CD1c-positive myeloid dendritic cell (primary cell): ENCODE data around the gene TARP.

Experiments
- DNase-seq: peaks from one replicate; pipeline ENCODE4 v3.0.0-alpha.2; 2016; ENCODE audit errors: extremely low spot score

The TARP gene

DNA sequence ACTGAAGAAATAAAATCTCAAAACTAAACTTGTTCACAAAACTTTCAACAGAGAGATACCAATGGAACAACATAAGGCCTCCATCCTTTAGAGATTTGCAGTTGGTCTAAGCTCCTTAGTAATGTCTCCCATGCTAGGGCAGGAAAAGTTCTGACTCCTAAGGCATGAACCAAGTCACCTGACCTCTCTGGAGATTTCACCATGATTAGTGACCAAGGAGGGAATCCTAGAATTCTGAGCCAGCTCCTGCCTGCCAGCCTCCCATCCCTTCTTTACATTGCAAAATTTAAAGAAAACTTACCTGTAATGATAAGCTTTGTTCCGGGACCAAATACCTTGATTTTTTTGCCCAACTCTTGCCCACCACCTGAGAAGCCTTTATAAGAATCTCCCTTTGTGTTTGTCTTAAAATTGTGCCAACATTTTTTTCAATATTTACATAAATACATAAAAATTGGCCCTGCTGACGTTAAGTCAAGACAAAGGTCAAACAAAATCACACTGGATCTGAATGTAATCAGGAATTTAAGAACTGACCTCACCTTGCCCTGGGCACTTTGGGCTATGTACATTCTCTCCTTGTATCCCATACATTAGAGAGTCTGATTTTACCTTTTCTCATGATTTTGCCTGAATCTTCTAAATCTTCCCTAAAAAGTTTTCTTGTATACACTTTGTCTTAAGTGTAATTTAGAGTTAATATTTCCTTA, at the start of gene TARP:
Gene TARP, minus strand, starts transcription at position 351 of the 710 bp plus-strand sequence.
- DNase-seq = no peak

DNA sequence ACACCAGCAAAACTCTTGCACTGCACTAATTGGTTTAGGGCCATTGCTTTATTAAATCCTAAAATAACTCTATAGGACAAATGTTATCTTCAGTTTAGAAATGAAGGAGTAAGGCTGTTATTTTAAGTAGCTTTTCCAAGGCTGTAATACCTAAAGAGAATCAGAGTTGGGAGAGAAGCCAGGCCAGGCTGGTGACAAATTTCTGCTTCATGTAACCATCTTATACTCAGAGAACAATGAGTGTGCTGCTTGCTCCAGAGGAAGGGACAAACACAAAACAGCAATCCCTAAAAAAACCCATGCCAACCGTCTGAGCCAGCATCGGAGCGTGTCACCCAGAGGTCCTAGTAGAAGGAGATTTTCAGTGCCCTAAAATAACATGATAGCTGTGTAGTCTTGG, 49.7 kb upstream of the TARP start:
- no peak for DNase-seq

DNA sequence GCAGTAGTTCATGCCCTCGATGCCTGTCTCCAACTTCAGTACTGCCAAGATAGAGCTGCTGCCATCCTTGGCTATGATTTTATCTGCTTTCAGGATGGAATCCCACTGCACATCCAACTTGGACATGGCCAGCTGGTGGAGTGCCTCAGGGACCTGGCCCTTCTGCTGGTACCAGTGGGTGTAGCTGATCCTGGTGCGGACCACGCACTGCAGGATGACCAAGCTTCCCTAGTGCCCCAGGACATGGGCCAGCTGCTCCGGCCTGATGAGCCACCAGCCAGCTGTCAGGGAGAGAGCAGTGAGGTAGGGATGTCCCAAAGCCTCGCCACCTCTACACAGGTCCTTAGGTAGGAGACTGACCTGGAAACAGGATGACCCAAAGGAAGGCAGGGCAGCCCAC, 49.0 kb upstream of the TARP start:
- no peak for DNase-seq

DNA sequence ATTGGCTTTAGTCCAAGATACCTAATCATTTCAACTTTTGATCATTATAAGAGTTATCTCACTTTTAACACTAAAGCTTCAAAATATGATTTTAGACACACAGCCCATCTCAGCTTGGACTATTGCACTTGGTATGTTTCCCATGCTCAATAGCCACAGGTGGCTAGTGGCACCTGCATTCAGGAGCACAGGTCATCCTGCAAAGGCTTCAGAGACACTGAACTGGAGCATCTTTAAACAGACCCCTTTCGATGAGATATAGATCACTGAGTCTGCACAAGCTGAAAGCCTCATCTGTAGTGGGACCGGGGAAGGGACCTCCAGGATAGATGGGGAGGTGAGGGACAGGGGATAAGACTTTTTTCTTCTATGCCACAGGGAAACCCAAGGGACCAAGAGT, 48.5 kb upstream of the TARP start:
- DNase-seq = no peak

DNA sequence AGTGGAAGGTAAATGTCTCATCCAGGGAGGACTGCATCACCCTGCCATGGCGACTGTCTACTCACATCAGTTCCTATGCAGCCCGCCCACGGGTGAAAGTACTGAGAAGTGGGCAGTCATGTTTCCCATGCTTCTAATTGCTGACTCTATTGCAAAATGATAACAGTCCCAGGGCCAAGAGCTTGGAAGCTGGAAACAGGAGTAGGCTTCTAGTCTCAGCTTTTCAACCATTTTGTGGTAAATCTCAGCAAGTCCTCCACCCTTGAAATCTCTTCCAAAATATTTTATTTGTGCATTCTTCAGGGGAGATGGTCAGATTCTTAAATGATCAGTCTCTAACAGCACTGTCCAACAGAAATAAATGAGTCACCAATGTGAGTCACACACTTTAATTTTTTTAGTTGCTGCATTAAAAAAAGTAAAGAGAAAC, 48.1 kb upstream of the TARP start:
- DNase-seq = peak; percentile 91

DNA sequence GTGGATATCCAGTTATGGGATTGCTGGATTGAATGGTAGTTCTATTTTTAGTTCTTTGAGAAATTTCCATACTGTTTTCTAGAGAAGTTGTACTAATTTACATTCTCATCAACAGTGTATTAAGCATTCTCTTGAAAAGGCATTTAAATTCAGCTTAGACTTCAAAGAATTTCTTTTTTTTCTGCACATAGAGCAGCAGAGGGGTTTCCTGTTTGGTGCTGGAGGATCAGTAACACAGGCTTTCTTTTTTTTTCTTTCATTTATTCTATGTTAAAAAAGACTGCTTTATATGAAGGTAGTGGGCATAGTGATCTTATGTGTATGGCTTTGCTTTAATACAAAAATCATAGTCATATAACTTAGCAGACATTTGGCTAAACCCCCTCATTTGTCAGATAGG, 47.6 kb upstream of the TARP start:
- DNase-seq = no peak

DNA sequence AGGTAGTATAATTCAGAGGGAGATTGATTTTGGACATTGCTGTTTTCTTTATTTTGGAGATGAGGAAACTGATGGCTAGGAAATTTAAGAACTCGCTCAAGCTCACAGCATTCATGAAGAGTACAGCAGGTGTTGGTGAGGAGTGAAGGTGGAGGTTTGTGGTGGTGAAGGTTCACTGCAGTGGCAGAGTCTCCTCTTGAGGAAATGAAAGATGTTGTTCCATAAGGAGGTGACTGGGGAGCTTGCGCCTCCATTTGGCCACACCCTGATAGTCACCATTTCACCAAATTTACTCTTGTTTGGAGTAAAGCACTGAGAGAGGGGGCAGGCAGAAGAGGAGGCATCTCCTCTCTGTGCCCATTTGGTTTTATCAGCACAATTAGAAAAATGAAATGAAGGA, 46.4 kb upstream of the TARP start:
- DNase-seq = no peak

DNA sequence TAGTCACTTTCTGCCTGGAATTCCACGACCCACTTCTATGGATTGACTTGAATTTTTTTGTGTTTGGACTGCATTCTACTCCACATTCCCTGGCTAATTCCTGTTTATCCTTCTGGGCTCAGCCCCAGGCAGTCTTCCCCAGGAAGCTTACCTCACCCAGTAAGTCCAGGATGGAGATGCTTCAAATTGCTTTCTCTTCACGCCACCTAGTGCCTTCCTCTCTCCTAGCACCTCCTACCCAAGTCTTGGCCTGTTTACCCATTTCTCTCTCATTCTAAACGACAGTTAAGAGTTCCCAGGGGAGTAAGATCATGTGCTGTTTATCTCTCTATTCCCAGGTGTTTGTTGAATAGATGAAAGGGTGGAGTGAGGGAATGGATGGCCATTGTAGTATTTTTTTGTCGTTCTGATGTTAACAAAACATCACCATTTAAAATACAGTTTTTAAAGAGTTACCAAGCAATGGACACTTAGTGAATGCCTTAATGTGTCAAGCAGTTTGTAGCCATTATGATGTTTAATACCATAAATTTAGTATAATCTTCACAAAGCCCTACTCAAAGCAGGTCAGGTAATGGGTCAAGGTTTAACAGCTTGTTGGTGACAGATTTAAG, 45.5 kb upstream of the TARP start:
- DNase-seq = peak; percentile 49

DNA sequence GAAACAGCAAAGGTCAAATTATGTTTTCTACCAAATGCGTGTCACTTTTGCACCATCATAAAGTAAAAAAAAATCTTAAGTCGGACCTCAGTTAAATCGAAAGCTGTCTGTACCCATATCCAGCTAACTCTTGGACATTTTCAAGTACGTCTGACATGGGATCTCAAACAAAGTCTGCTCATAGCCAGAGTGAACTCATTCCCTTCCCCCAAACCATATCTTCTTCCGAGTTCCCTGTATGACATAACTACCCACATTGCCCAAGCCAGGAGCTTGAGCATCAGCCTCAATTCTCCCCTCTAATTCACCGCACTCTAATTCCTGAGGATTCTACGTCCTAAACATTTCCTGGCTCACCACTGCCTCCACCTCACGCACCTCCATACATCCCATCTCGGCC, 44.8 kb upstream of the TARP start:
- DNase-seq = no peak

DNA sequence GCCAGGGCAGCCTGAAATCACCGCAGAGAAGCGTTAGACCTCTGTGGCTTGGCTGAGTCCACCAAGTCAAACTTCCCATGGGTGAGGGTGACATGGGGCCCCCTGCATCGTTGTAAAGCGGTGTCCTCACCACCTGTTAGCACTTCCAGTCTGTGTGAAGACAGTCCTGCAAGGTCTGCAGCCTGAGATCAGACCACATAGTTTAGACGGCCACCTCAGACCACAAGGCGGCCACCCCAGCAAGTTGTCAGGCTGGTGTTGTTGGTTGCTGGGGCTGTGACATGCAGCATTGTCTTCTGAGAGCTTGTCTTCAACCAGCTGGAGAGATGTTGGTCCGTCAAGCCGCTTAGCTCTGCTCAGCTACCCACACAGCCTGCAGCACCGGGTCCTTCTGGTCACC, 44.1 kb upstream of the TARP start:
- no peak for DNase-seq

DNA sequence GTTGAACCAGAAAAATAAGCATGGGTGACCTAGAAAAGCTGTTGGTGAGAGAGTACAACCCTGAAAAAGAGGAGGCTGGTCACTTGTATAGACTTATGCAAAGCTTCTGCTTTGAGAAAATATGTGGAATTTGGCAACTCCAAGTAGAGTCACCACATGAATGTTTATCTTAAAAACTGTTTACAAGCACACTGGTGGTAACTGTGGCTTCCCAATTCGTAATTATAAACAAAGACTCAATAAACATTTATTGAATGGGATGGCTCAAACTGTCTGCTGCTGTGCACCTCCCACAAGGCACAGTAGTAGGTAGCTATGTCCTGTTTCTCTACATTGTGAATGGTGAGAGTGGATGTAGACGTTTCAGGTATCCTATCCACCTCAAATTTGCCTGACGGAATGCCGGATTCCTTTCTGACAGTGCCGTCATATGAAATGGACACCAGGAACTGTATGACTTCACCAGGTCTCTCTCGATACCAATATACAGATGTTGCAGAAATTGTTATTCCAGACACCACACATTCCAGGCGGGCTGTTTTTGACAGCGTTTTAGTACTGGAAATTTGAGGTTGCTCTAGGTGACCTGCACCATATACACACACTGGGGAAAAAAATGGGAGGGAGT, 43.4 kb upstream of the TARP start:
- no peak for DNase-seq

DNA sequence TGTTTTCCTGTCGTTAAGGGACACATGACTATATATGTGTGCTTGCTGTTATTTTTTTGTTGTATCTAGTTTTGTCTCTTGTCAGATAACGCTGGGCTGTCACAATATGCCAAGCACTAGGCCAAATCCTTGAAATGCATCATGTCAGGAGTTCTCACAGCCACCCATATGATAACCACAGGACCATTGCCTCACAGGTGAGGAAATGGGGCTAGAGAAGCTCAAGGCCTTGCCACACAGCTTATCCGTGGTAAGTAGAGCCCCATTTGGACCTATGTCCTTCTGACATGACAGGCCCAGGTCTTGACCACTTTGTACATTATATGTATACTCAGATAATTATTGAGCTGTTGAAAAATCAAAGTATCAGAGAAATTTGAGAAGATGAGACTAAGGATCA, 42.0 kb upstream of the TARP start:
- DNase-seq = no peak

DNA sequence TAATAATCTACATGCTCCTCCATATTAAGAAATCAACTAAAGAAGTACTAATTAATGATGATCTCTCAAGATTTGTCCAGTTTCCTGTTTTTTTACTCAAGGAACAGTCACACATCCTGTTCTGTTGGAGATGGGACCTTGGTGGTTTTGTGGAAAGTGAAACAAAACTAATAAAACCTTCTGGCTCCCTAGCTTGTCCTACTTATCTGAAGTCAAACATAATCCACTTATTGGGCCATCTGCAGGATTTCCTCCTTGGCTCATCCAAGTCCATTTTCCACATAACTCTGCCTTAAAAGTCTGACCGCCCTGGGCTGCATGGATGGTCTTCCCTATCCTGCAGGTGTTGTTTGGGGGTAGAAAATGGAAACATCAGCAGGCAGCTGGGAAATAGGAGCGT, 39.4 kb upstream of the TARP start:
- DNase-seq = peak; percentile 67

DNA sequence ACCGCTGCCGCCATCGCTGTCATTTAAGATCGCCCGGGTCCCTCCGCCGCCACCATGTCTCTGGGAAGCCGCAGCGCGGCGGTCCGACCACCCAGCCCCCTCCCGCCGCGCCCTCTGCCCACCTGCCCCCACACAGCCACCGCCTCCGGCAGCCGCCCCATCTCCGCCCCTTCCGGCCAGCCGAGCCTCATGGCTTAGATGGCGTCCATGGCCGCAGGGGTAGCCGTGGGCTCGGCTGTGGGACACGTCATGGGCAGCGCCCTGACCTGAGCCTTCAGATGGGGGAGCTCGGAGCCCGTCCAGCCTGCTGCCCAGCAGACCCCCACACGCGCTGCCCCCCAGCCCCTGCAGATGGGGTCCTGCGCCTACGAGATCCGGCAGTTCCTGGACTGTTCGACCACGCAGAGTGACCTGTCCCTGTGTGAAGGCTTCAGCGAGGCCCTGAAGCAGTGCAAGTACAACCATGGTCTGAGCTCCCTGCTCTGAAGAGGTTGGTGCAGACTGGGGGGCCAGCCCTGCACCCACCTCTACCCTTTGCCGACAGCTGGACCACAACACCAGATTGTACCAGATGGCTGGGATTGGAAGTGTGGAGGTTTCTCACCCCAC, 38.0 kb upstream of the TARP start:
- no peak for DNase-seq

DNA sequence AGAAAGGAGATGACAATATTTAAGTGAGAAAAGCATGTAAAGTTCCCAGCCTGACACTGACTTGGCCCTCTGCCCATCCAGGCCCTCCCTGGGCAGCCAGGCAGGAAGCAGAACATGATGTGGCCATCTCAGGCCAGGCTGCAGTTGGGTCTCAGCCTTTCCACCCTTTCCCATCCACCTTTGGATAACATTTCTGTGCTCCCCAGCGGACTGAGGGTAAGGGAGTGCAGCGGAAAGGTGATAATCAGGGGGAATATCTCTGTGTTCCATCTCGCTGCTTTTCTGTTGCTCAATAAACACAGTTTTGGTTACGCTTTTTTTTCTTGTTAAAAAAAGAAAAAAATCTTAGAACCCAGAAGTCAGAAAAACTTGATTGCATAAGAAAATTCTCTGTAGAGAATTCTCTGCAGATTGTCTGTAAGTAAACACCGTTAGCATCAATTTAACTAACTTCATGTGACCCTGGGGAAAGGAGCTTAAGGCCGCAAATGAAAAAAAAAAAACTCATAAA, 37.2 kb upstream of the TARP start:
- DNase-seq = peak; percentile 65

DNA sequence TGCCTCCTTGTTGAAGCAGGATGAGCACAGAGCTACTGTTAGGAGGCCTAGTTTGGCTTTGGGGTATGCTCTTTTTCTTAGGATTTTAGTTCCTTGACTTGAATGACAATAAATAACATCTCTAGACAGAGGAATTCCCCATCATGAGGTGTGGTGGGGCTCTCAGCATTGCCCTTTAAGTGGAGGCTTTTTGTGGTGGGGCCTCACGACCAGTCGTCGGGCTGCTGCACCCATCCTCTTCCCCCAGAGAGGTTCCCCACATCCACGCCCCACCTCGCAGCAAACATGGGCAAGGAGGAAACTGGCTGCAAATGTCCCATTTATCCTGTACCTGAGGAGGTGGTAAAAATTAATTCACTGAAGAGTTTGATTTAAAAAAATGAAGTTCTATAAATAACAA, 36.1 kb upstream of the TARP start:
- no peak for DNase-seq

DNA sequence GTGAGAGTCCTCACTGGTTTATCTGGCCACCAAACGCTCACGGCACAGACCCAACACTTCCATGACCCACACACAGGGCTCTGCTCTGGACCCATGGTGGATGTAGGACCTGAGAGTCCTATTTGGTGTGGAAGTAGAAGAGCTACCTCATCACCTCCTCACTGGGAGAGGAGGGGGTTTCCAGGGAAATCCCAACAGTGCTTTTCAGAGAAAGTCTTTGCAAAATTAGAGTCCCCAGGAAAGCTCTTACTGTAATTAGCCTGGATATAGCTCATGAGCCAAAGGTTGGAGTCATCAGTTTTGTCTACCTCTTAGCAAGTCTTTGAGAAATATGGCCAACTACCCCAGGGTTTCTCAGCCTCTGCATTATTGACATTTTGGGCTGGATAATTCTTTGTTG, 34.7 kb upstream of the TARP start:
- DNase-seq = no peak

DNA sequence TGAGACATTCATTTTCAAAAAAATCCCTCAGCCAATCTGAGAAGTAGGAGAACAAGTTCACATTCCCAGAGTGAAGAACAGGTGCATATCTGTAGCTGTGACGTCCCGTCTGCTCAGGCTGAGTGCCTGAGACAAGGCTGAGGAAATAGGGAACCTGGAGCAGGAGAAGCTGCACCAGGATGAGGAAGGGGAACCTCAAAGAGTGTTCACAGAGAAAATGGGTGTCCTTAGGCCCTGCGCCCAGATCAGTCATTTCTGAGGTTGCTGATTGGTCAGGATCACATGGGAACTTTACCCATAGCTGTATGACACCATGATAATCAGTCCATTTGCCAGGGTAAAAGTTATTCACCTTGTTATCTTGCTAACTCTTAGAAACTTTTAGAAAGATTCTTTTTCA, 34.2 kb upstream of the TARP start:
- peak; percentile 83 for DNase-seq

DNA sequence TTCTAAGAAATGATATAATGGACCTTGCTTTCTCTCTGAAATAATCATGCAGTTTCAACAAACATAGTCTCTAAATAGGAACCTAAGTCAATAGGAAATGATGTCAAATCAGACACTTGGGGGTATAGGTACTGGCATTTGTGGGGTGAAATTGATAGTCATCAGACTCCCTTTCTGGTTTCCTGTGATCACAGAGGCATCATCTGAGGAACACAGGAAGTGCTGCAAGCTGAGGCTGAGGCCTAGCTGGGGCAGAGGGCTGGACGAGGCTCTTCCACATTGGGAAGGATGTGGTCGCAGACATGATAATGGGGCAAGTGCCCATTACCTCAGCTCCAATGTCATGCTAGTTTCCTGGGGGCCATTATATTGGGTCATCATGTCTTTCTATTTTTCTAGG, 33.5 kb upstream of the TARP start:
- no peak for DNase-seq

DNA sequence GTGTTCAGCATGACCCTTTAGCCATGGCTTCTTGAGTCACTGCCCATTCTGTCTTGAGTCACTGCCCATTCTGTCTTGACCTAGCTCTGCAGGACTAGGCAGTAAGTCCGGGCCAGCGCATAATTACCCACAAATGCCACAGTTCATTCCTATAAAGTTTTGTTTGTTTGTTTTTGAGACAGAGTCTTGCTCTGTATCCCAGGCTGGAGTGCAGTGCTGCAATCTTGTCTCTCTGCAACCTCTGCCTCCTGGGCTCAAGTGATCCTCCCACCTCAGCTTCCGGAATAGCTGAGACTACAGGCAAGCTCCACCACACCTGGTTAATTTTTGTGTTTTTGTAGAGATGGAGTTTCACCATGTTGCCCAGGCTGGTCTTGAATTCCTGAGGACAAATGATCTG, 32.7 kb upstream of the TARP start:
- no peak for DNase-seq

DNA sequence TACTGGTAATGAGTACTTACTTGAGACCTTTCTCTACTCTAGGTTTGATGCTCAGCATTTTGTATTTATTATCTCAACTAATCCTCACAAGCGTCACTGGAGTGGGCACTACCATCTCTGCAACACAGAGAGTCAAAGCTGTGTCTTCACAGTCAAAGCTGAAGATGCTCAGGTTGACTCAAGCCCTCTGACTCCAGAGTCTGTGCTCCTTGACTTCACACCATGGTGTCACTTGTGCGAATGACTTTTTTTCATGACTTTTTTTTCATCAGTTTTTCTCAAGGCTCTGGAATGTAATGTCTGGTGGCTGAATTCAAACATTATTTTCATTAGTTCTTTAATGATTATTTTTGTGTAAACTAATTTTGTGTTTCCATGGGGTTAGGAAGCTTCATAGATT, 30.4 kb upstream of the TARP start:
- DNase-seq = no peak

DNA sequence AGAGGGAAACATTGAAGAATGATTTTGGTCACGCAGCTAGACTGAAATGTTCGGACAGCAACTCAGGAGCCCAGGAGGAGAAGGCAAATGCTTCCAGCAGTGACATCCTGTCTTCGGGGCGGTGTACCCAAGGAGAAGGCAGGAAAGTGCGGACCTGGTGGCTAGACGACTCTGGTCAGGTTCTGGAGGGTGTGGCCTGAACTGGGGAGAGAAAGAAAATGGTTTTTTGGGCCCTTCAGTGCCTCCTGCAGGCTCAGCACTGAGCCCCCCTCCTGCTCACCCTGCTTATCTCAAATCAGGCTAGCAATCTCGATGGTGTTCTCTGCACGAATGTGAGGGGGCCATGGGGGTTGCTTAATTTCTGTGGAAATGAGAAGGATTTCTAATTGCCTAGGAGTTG, 26.7 kb upstream of the TARP start:
- DNase-seq = no peak
